Skeletal muscle tissue (tissue), 4 donors: ENCODE data around the gene CBFA2T3. TPM values are rescaled to one million over a fixed set of nuclear protein-coding genes. Genes with fewer than 3 reads are reported as not detected.

Source experiments
- H3K27ac ChIP-seq: one replicate; pipeline ENCODE4 v1.7.0; 2013; ENCODE audit warnings: mild to moderate bottlenecking, low read depth, low read length, inconsistent platforms
- H3K27me3 ChIP-seq, 3 donors: one replicate each; pipeline ENCODE4 v1.7.0; 2013; ENCODE audit warnings: low read length in 3 of 3; ENCODE audit not compliant: control insufficient read depth in 3 of 3, insufficient read depth in 3 of 3
- H3K36me3 ChIP-seq, 3 donors: one replicate each; pipeline ENCODE4 v1.7.0; 2013; ENCODE audit warnings: low read length in 3 of 3; ENCODE audit not compliant: control insufficient read depth in 3 of 3, insufficient read depth in 3 of 3
- H3K4me1 ChIP-seq, 3 donors: one replicate each; pipeline ENCODE4 v1.7.0; 2013; ENCODE audit warnings: low read length in 3 of 3, mild to moderate bottlenecking in 3 of 3; ENCODE audit not compliant: control insufficient read depth in 3 of 3, insufficient read depth in 3 of 3
- H3K4me3 ChIP-seq, 3 donors: one replicate each; pipeline ENCODE4 v1.7.0; 2013; ENCODE audit warnings: low read length in 3 of 3
- H3K9ac ChIP-seq, 3 donors: one replicate each; pipeline ENCODE4 v1.7.0; 2013; ENCODE audit warnings: low read length in 3 of 3, mild to moderate bottlenecking in 3 of 3, moderate library complexity in 2 of 3, low read depth in 1 of 3
- H3K9me3 ChIP-seq, 3 donors: one replicate each; pipeline ENCODE4 v1.7.0; 2013; ENCODE audit warnings: low read length in 3 of 3; ENCODE audit not compliant: control insufficient read depth in 3 of 3
- total RNA-seq: library from RNA; depleted of rRNA; stranded (reverse); fragments of >200 nt; gene quantifications from one replicate; pipeline ENCODE4 v1.2.3, GENCODE V29; 2014
- donor health status: Osteomylitis.

Gene CBFA2T3
- total RNA-seq, 1 donor from 2014 or later, result 2.1 TPM

GRCh38 chr16:88837806-88838205 lies 139.2 kb downstream of the CBFA2T3 start:
- Histone ChIP-seq H3K4me3 (no peak overlapping the region), H3K27ac (no peak overlapping the region), H3K4me1 (no peaks in the 10 kb centered on the region), H3K9me3 (no peaks in the 10 kb centered on the region), H3K9ac (no peak overlapping the region), H3K27me3 (no peaks in the 10 kb centered on the region), H3K36me3 (peaks cover 20 to 30% (median 21%) of the 10 kb centered on the region in 3 donors)

- no peaks in the 10 kb centered on the region for H3K27me3 ChIP-seq
- H3K9me3 ChIP-seq, result no peaks in the 10 kb centered on the region
Measured at GRCh38 chr16:88836791-88837190, 140.2 kb downstream of the CBFA2T3 start.

GRCh38 chr16:88835818-88836217 lies 141.2 kb downstream of the CBFA2T3 start:
- Histone ChIP-seq H3K4me3 (no peak overlapping the region), H3K9me3 (no peaks in the 10 kb centered on the region), H3K4me1 (no peaks in the 10 kb centered on the region), H3K9ac (no peak overlapping the region), H3K27ac (no peak overlapping the region), H3K36me3 (peaks cover 20 to 30% (median 20%) of the 10 kb centered on the region in 3 donors), H3K27me3 (no peaks in the 10 kb centered on the region)

More at GRCh38 chr16:88836791-88837190, 140.2 kb downstream of the CBFA2T3 start:
- Histone ChIP-seq H3K4me3 (no peak overlapping the region), H3K27ac (no peak overlapping the region), H3K4me1 (no peaks in the 10 kb centered on the region), H3K36me3 (peaks cover 20 to 30% (median 21%) of the 10 kb centered on the region in 3 donors), H3K9ac (no peak overlapping the region)

GRCh38 chr16:88835383-88835782 lies 141.6 kb downstream of the CBFA2T3 start:
- Histone ChIP-seq H3K9ac (no peak overlapping the region), H3K27me3 (no peaks in the 10 kb centered on the region), H3K4me3 (no peak overlapping the region), H3K27ac (no peak overlapping the region), H3K4me1 (no peaks in the 10 kb centered on the region), H3K36me3 (peaks cover 17 to 28% (median 19%) of the 10 kb centered on the region in 3 donors), H3K9me3 (no peaks in the 10 kb centered on the region)

GRCh38 chr16:88834670-88835069 lies 142.3 kb downstream of the CBFA2T3 start:
- H3K36me3 ChIP-seq, result peaks cover 12 to 22% (median 14%) of the 10 kb centered on the region in 3 donors
- H3K4me3 ChIP-seq, result no peak overlapping the region
- H3K27me3 ChIP-seq, result no peaks in the 10 kb centered on the region
- no peaks in the 10 kb centered on the region for H3K9me3 ChIP-seq
- no peaks in the 10 kb centered on the region for H3K4me1 ChIP-seq
- H3K9ac ChIP-seq, result no peak overlapping the region
- H3K27ac ChIP-seq, result no peak overlapping the region

- no peaks in the 10 kb centered on the region for H3K27me3 ChIP-seq
- no peak overlapping the region for H3K27ac ChIP-seq
- peaks cover 6 to 13% (median 11%) of the 10 kb centered on the region in 3 donors for H3K36me3 ChIP-seq
- no peaks in the 10 kb centered on the region for H3K4me1 ChIP-seq
- no peaks in the 10 kb centered on the region for H3K9me3 ChIP-seq
- H3K9ac ChIP-seq, result no peak overlapping the region
- no peak overlapping the region for H3K4me3 ChIP-seq
Measured at GRCh38 chr16:88833086-88833485, 143.9 kb downstream of the CBFA2T3 start.

GRCh38 chr16:88831838-88832237 lies 145.2 kb downstream of the CBFA2T3 start:
- Histone ChIP-seq H3K4me1 (no peaks in the 10 kb centered on the region), H3K4me3 (no peak overlapping the region), H3K27me3 (no peaks in the 10 kb centered on the region), H3K9me3 (no peaks in the 10 kb centered on the region), H3K27ac (no peak overlapping the region), H3K36me3 (peaks cover 7 to 13% (median 11%) of the 10 kb centered on the region in 3 donors), H3K9ac (no peak overlapping the region)

GRCh38 chr16:88830783-88831182 lies 146.2 kb downstream of the CBFA2T3 start:
- no peaks in the 10 kb centered on the region for H3K4me1 ChIP-seq
- no peak overlapping the region for H3K9ac ChIP-seq
- no peak overlapping the region for H3K4me3 ChIP-seq
- H3K9me3 ChIP-seq, result no peaks in the 10 kb centered on the region
- no peaks in the 10 kb centered on the region for H3K27me3 ChIP-seq
- H3K36me3 ChIP-seq, result peaks cover 8 to 11% (median 10%) of the 10 kb centered on the region in 3 donors
- no peak overlapping the region for H3K27ac ChIP-seq

GRCh38 chr16:88830258-88830657 lies 146.7 kb downstream of the CBFA2T3 start:
- no peak overlapping the region for H3K4me3 ChIP-seq
- no peak overlapping the region for H3K27ac ChIP-seq
- peaks cover 4 to 10% (median 8%) of the 10 kb centered on the region in 3 donors for H3K36me3 ChIP-seq
- H3K27me3 ChIP-seq, result no peaks in the 10 kb centered on the region
- H3K9me3 ChIP-seq, result no peaks in the 10 kb centered on the region
- no peak overlapping the region for H3K9ac ChIP-seq
- H3K4me1 ChIP-seq, result no peaks in the 10 kb centered on the region

- Histone ChIP-seq H3K9ac (no peak overlapping the region), H3K36me3 (peaks cover 0 to 8% (median 3%) of the 10 kb centered on the region in 3 donors), H3K27ac (no peak overlapping the region), H3K4me1 (no peaks in the 10 kb centered on the region), H3K4me3 (no peak overlapping the region), H3K27me3 (no peaks in the 10 kb centered on the region), H3K9me3 (no peaks in the 10 kb centered on the region)
Measured at GRCh38 chr16:88828711-88829110, 148.3 kb downstream of the CBFA2T3 start.
